PC-9 (cell line): Measurements from ENCODE around the gene SLC46A3.

Experiments
- CTCF ChIP-seq: fragments of 200-600 bp; sonication (generic); conservative IDR thresholded peaks from 2 replicates; pipeline ENCODE4 v1.6.1; 2017; ENCODE audit warnings: mixed run types, antibody characterized with exemption, mild to moderate bottlenecking, moderate library complexity
- EZH2 ChIP-seq: fragments of 200-600 bp; sonication (generic); IDR thresholded peaks from 2 replicates; pipeline ENCODE4 v1.8.0; 2017; ENCODE audit warnings: antibody characterized with exemption, low read depth

DNA sequence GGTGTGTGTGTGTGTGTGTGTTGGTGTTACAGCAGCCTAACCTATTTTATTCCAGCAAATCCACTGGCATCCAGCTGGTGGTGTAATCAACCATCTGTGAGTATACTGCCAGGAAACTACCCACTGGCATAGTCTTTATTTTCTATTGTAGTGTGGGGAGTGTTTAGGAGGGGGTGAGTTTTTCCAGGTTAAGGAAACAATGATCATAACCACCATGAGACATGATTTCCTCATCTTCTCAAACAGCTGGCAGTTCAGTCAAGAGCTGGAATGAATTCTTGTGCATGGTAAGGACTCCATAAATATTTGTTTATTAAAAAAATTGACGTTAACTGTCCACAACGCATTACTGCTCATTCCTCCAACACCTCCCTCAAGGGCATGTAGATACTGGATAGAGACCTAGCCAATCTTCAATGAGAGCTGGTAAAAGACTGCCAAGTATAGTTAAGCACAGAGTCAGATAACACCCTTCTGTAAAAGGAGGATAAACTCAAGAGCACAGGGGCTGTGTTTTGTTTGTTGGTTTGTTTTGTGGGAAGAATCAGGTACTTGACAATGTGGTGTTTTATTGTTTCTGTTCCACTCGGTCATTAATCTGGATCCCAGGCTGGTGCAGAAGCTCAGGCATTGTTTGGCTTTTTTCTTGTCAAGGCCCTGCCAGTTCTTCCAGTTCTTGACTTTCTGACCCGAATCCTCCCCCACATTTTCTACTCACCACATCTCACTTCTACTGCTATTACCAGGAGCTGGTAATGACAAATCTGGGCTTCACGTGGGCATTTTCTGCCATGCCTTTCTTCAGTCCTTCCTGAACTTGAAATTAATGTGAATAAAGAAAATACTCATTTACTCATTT is 31.6 kb upstream of the SLC46A3 start:
- TF ChIP-seq CTCF (no peak), EZH2 (no peak)
